ENCODE data around the gene ACTN3. TPM values are rescaled to one million over a fixed set of nuclear protein-coding genes. Genes with fewer than 3 reads are reported as not detected.

Gene ACTN3
- total RNA-seq, 1 experiment from 2014 or later = not detected

DNA sequence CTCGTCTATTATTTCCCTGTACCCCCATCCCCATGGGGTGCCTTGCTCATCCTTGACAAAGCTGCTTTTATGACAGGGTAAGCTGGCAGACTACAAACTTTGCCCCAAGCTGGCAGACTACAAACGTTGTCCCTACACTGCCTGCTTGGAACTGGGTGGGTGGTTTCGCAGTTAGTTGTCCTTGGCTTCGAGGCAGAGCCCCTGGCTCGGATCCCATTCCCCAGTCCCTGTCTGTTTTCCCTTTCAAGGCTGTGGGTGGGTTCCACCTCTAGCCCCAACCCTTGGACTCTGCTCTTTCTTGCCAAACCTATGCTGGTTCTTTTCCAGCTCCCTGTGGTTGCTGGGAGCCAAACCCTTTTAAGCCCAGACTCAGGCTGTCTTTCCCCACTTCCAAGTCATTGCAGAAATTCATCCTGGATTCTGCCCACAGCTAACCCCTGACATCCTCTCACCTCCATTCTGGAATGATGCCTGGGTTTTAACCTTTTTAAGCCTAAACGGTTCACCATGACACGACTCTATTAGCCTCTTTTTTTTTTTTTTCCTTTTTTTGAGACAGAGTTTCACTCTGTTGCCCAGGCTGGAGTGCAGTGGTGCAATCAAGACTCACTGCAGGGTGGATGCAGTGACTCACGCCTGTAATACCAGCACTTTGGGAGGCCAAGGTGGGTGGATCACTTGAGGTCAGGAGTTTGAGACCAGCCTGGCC lies 60.6 kb downstream of the ACTN3 start:
- ChIA-PET CTCF (interaction anchor here (0.6 to 1.1 kb wide), 4 partner anchors 13 to 221 kb away, joined by 3 to 5 read pairs (median 3); no protein-coding TSS in a partner anchor), POLR2A (interaction anchor here (0.6 to 3.7 kb wide), 11 partner anchors 10 to 413 kb away, joined by 3 to 48 read pairs (median 4); partner anchors contain the start of genes ACTN3, RBM14, RBM4 and RBM4B)
- Mint-ChIP-seq H3K4me3 (ENCODE audit: unreplicated experiment) (peak overlapping the region; percentile 48), H3K27ac (ENCODE audit: low read depth, unreplicated experiment) (peak overlapping the region; percentile 90), H3K9me3 (ENCODE audit: unreplicated experiment) (no peaks in the 10 kb centered on the region), H3K36me3 (ENCODE audit: insufficient read depth, unreplicated experiment) (peaks cover 23% of the 10 kb centered on the region), H3K4me1 (ENCODE audit: insufficient read depth, unreplicated experiment) (peaks cover 18% of the 10 kb centered on the region), H3K27me3 (ENCODE audit: insufficient read depth, unreplicated experiment) (no peaks in the 10 kb centered on the region)
- peak; percentile 97 for DNase-seq (ENCODE audit: unreplicated experiment)
- TF ChIP-seq CTCF (IDR thresholded peaks at IDR 0.05; ENCODE audit: unreplicated experiment) = no peak
- BruUV-seq (replicated peaks) = no TSS peak
- intact Hi-C loops (cut with micrococcal nuclease) = no loop called here

GRCh38 chr11:66609721-66610617 lies 63.3 kb downstream of the ACTN3 start:
- ChIA-PET POLR2A (interaction anchor here (21.3 kb wide), 1 partner anchor 27 kb away, joined by 420 read pairs; the partner anchor contains the start of gene RBM4), CTCF (interaction anchor here (0.6 kb wide), 1 partner anchor 161 kb away, joined by 3 read pairs; no protein-coding TSS in a partner anchor)
- peaks cover 20% of the 10 kb centered on the region for H3K36me3 Mint-ChIP-seq (ENCODE audit: insufficient read depth, unreplicated experiment)
- H3K27me3 Mint-ChIP-seq (ENCODE audit: insufficient read depth, unreplicated experiment) = no peaks in the 10 kb centered on the region
- no peak for TF ChIP-seq CTCF (IDR thresholded peaks at IDR 0.05; ENCODE audit: unreplicated experiment)
- no peak overlapping the region for H3K27ac Mint-ChIP-seq (ENCODE audit: low read depth, unreplicated experiment)
- peaks cover 12% of the 10 kb centered on the region for H3K4me1 Mint-ChIP-seq (ENCODE audit: insufficient read depth, unreplicated experiment)
- no peaks in the 10 kb centered on the region for H3K9me3 Mint-ChIP-seq (ENCODE audit: unreplicated experiment)
- no TSS peak for BruUV-seq (replicated peaks)
- intact Hi-C loops (cut with micrococcal nuclease) = no loop called here
- H3K4me3 Mint-ChIP-seq (ENCODE audit: unreplicated experiment) = no peak overlapping the region
- no peak for DNase-seq (ENCODE audit: unreplicated experiment)

- no TSS peak for BruUV-seq (replicated peaks)
- Mint-ChIP-seq H3K27ac (ENCODE audit: low read depth, unreplicated experiment) (no peak overlapping the region), H3K4me3 (ENCODE audit: unreplicated experiment) (no peak overlapping the region), H3K27me3 (ENCODE audit: insufficient read depth, unreplicated experiment) (no peaks in the 10 kb centered on the region), H3K4me1 (ENCODE audit: insufficient read depth, unreplicated experiment) (peaks cover 5% of the 10 kb centered on the region), H3K9me3 (ENCODE audit: unreplicated experiment) (no peaks in the 10 kb centered on the region), H3K36me3 (ENCODE audit: insufficient read depth, unreplicated experiment) (peaks cover 25% of the 10 kb centered on the region)
- ChIA-PET POLR2A (interaction anchor here (0.7 to 21.3 kb wide), 2 partner anchors 25 to 628 kb away, joined by 3 to 420 read pairs; partner anchors contain the start of gene RBM4), CTCF (interaction anchor here (0.9 kb wide), 1 partner anchor 83 kb away, joined by 3 read pairs; no protein-coding TSS in a partner anchor)
- no peak for DNase-seq (ENCODE audit: unreplicated experiment)
- intact Hi-C loops (cut with micrococcal nuclease) = no loop called here
- TF ChIP-seq CTCF (IDR thresholded peaks at IDR 0.05; ENCODE audit: unreplicated experiment) = no peak
Observed at GRCh38 chr11:66612458-66612857, 65.8 kb downstream of the ACTN3 start.

Other genes with a start within 250 kb of the ACTN3 start
- not detected in 2 replicates for gene CD248, start 229.9 kb upstream of the ACTN3 start, total RNA-seq (2022)
- gene RIN1, start 210.5 kb upstream of the ACTN3 start, total RNA-seq (2022) = 38.7 and 50.2 TPM in 2 replicates
- 53.2 and 55.4 TPM in 2 replicates for gene BRMS1, start 201.8 kb upstream of the ACTN3 start, total RNA-seq (2022)
- gene B4GAT1, start 199.3 kb upstream of the ACTN3 start, total RNA-seq (2022) = 6.7 and 8.6 TPM in 2 replicates
- 3.6 and 7.0 TPM in 2 replicates for gene SLC29A2, start 175.1 kb upstream of the ACTN3 start, total RNA-seq (2022)
- not detected in 2 replicates for gene NPAS4, start 125.9 kb upstream of the ACTN3 start, total RNA-seq (2022)
- gene MRPL11, start 108.1 kb upstream of the ACTN3 start, total RNA-seq (2022) = 65.5 and 69.1 TPM in 2 replicates
- 5.0 and 6.1 TPM in 2 replicates for gene PELI3, start 80.0 kb upstream of the ACTN3 start, total RNA-seq (2022)
- gene DPP3, start 66.5 kb upstream of the ACTN3 start, total RNA-seq (2022) = 34.4 and 40.9 TPM in 2 replicates
- gene BBS1, start 36.3 kb upstream of the ACTN3 start, total RNA-seq (2022) = 31.7 and 33.9 TPM in 2 replicates
- gene ZDHHC24, start 855 bp upstream of the ACTN3 start, total RNA-seq (2022) = 11.1 and 12.4 TPM in 2 replicates
- gene CTSF, start 21.7 kb downstream of the ACTN3 start, total RNA-seq (2022) = 8.6 and 11.8 TPM in 2 replicates
- not detected in 2 replicates for gene CCDC87, start 46.2 kb downstream of the ACTN3 start, total RNA-seq (2022)
- gene CCS, start 46.3 kb downstream of the ACTN3 start, total RNA-seq (2022) = 25.8 and 34.4 TPM in 2 replicates
- 78.1 and 88.3 TPM in 2 replicates for gene RBM14, start 69.7 kb downstream of the ACTN3 start, total RNA-seq (2022)
- 171 and 172 TPM in 2 replicates for gene RBM4, start 91.8 kb downstream of the ACTN3 start, total RNA-seq (2022)
- gene RBM4B, start 131.0 kb downstream of the ACTN3 start, total RNA-seq (2022) = 9.5 and 13.5 TPM in 2 replicates
- 46.9 and 47.2 TPM in 2 replicates for gene SPTBN2, start 182.3 kb downstream of the ACTN3 start, total RNA-seq (2022)